H1 (cell line): ENCODE data around the gene TPBG. TPM values are rescaled to one million over a fixed set of nuclear protein-coding genes. Genes with fewer than 3 reads are reported as not detected.

Experiments used
- BACH1 ChIP-seq: IDR thresholded peaks from 2 replicates; pipeline ENCODE4 v1.6.1; 2012; ENCODE audit warnings: low read length, improper control_type of control experiment
- CEBPB ChIP-seq: IDR thresholded peaks from 2 replicates; pipeline ENCODE4 v1.6.1; 2012; ENCODE audit warnings: low read depth, low read length
- EP300 ChIP-seq, 2 experiments: IDR thresholded peaks; 1 replicate in 1 of 2; 2 replicates in 1 of 2; pipeline ENCODE4 v1.6.1; 2011 to 2012; ENCODE audit warnings: low read depth in 2 of 2, low read length in 2 of 2, mild to moderate bottlenecking in 2 of 2, borderline replicate concordance in 1 of 2, inconsistent platforms in 1 of 2, moderate library complexity in 1 of 2
- EZH2 ChIP-seq: fragments of 200-600 bp; sonication (generic); IDR thresholded peaks from 2 replicates; pipeline ENCODE4 v1.7.1; 2012; ENCODE audit warnings: low read depth, mild to moderate bottlenecking, moderate library complexity, low read length, inconsistent platforms; ENCODE audit not compliant: severe bottlenecking
- JUN ChIP-seq: IDR thresholded peaks from 2 replicates; pipeline ENCODE4 v1.6.1; 2011; ENCODE audit warnings: low read depth, mild to moderate bottlenecking, improper control_type of control experiment, low read length
- TBP ChIP-seq: IDR thresholded peaks from 2 replicates; pipeline ENCODE4 v1.6.1; 2011; ENCODE audit warnings: low read depth, low read length, improper control_type of control experiment
- polyA plus RNA-seq, 7 experiments: library from polyadenylated mRNA; depleted of rRNA in 3 of 7; stranded (reverse) in 5 of 7; unstranded in 2 of 7; fragments of >200 nt in 5 of 7; fragments of 200-250 nt in 2 of 7; gene quantifications; 1 replicate in 5 of 7; 2 replicates in 1 of 7; 4 replicates in 1 of 7; pipeline versions ENCODE4 v1.2.1 to v1.2.3, GENCODE V29; 2011 to 2013; ENCODE audit warnings: missing spikeins in 2 of 7, mixed read lengths in 2 of 7
- total RNA-seq: library from RNA; stranded (reverse); fragmentation: NEBNext Ultra II Directional; extraction: Animal tissue kit (Norgen Biotek cat#: 25700); gene quantifications from 2 replicates; pipeline ENCODE4 v1.2.1, GENCODE V29; 2021

The TPBG gene
- total and polyA plus RNA-seq, 2 of the 8 experiments (the other 6 are each of a cell fraction or from before 2014, with no cell fraction given) = 28.4 to 33.6 TPM

- TF ChIP-seq JUN (no peak), CEBPB (no peak), EZH2 (no peak), BACH1 (no peak), EP300 (IDR thresholded peaks at IDR 0.05; ENCODE audit: borderline replicate concordance in 1 of 2, low read depth in 2 of 2, low read length in 2 of 2) (no peak), TBP (no peak)
Measured at GRCh38 chr6:82385102-82385501, 21.5 kb downstream of the TPBG start (continued).
